ENCODE results near the gene SPECC1. TPM values are rescaled to one million over a fixed set of nuclear protein-coding genes. Genes with fewer than 3 reads are reported as not detected.

SPECC1 gene
- total RNA-seq, 1 donor from 2014 or later = 83.0 TPM

DNA sequence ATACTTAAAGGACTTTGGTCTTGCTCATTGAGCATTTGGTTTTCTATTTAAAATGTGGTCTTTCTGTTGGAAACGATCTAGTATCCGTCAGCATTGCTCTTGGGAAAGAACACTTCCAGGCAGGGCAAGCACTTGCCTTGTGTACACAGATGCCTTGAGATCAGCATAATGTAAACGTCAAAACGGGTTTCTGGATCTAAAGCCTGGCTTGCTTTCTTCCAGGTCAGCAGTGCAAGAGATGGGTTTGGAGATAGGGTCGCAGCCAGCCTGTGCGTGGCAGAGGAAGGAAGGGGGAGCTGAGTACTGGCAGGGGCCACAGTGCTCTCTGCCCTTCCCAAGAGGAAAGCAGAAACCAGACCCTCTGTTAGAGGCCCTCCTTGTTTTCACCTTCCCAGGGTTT is 282.7 kb downstream of the SPECC1 start:
- TF ChIP-seq EZH2 (IDR thresholded peaks at IDR 0.05; ENCODE audit: insufficient read depth, low read length) = no peak
- no peak for TF ChIP-seq CTCF (IDR thresholded peaks at IDR 0.05; ENCODE audit: insufficient read depth, low read depth, low read length)
- no peak overlapping the region for H3K4me2 ChIP-seq (ENCODE audit: low read length)
- no peak overlapping the region for H3K9ac ChIP-seq (ENCODE audit: low read length)
- no peak for FAIRE-seq
- H3K9me3 ChIP-seq (ENCODE audit: insufficient read depth, low read depth, low read length) = no peaks in the 10 kb centered on the region
- H3K27me3 ChIP-seq (ENCODE audit: insufficient read depth, low read length) = no peaks in the 10 kb centered on the region
- no peak overlapping the region for H3K27ac ChIP-seq (ENCODE audit: low read depth, low read length)
- no peak overlapping the region for H2AFZ ChIP-seq (ENCODE audit: low read depth, low read length)
- Mint-ChIP-seq H3K27me3 (ENCODE audit: low read depth, unreplicated experiment) (no peaks in the 10 kb centered on the region), H3K4me3 (ENCODE audit: unreplicated experiment) (no peak overlapping the region), H3K36me3 (ENCODE audit: low read depth, unreplicated experiment) (peaks cover 45% of the 10 kb centered on the region), H3K4me1 (ENCODE audit: low read depth, unreplicated experiment) (no peaks in the 10 kb centered on the region), H3K27ac (ENCODE audit: unreplicated experiment) (no peak overlapping the region), H3K9me3 (ENCODE audit: unreplicated experiment) (peaks cover 4% of the 10 kb centered on the region)
- H3K4me3 ChIP-seq (ENCODE audit: insufficient read depth, low read depth, low read length) = no peak overlapping the region
- no peaks in the 10 kb centered on the region for H3K79me2 ChIP-seq (ENCODE audit: insufficient read depth, low read length)
- DNase-seq (ENCODE audit: low read depth) = no peak
- no peaks in the 10 kb centered on the region for H3K4me1 ChIP-seq (ENCODE audit: insufficient read depth, low read length)
- H4K20me1 ChIP-seq (ENCODE audit: insufficient read depth, low read length) = peaks cover 4% of the 10 kb centered on the region
- H3K36me3 ChIP-seq (ENCODE audit: insufficient read depth, low read length) = peaks cover 2% of the 10 kb centered on the region

DNA sequence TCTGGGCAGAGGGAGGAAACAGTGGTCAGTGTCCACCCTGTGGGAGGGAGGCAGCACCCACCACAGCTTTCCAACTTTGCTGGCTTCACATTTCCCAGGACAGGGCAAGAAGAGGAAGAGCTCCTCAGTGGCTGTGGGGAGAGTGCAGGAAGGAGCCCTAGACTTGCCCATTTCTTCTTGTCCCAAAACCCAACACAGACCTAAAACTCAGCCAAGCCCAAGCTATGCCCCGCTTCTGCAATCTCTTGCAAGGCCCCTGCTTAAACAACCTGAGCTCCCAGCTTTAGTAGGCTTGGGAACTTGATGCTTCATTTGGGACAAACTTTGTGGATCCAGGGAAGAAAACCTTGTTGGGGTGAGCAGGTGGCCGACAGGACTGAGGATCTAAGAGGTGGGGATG is 284.3 kb downstream of the SPECC1 start:
- Mint-ChIP-seq H3K27ac (ENCODE audit: unreplicated experiment) (no peak overlapping the region), H3K4me1 (ENCODE audit: low read depth, unreplicated experiment) (no peaks in the 10 kb centered on the region), H3K9me3 (ENCODE audit: unreplicated experiment) (peaks cover 4% of the 10 kb centered on the region), H3K36me3 (ENCODE audit: low read depth, unreplicated experiment) (peaks cover 45% of the 10 kb centered on the region), H3K27me3 (ENCODE audit: low read depth, unreplicated experiment) (no peaks in the 10 kb centered on the region), H3K4me3 (ENCODE audit: unreplicated experiment) (no peak overlapping the region)
- Histone ChIP-seq H3K79me2 (ENCODE audit: insufficient read depth, low read length) (peaks cover 2% of the 10 kb centered on the region), H3K4me3 (ENCODE audit: insufficient read depth, low read depth, low read length) (no peak overlapping the region), H3K36me3 (ENCODE audit: insufficient read depth, low read length) (peaks cover 2% of the 10 kb centered on the region), H3K9me3 (ENCODE audit: insufficient read depth, low read depth, low read length) (no peaks in the 10 kb centered on the region), H3K4me2 (ENCODE audit: low read length) (no peak overlapping the region), H2AFZ (ENCODE audit: low read depth, low read length) (no peak overlapping the region), H3K27me3 (ENCODE audit: insufficient read depth, low read length) (no peaks in the 10 kb centered on the region), H3K4me1 (ENCODE audit: insufficient read depth, low read length) (no peaks in the 10 kb centered on the region), H4K20me1 (ENCODE audit: insufficient read depth, low read length) (peaks cover 4% of the 10 kb centered on the region), H3K27ac (ENCODE audit: low read depth, low read length) (no peak overlapping the region), H3K9ac (ENCODE audit: low read length) (no peak overlapping the region)
- FAIRE-seq (no peak), DNase-seq (ENCODE audit: low read depth) (no peak)
- TF ChIP-seq EZH2 (IDR thresholded peaks at IDR 0.05; ENCODE audit: insufficient read depth, low read length) (no peak), CTCF (IDR thresholded peaks at IDR 0.05; ENCODE audit: insufficient read depth, low read depth, low read length) (no peak)

DNA sequence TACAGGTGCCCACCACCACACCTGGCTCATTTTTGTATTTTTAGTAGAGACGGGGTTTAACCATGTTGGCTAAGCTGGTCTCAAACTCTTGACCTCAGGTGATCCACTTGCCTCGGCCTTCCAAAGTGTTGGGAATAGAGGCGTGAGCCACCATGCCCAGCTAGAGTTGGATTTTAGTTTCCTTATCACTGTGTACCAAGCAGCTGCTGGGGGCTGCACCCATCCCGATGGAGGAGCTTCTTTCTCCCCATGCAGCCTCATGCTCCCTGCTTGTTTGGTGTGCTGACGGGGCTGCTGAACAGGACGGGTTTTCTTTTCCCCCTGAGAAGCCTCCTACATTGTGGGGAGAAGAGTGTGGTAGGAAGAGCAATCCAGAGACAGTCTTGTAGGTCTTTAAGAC is 285.0 kb downstream of the SPECC1 start:
- Histone ChIP-seq H3K36me3 (ENCODE audit: insufficient read depth, low read length) (peaks cover 2% of the 10 kb centered on the region), H3K4me1 (ENCODE audit: insufficient read depth, low read length) (no peaks in the 10 kb centered on the region), H2AFZ (ENCODE audit: low read depth, low read length) (no peak overlapping the region), H3K27me3 (ENCODE audit: insufficient read depth, low read length) (no peaks in the 10 kb centered on the region), H3K4me2 (ENCODE audit: low read length) (no peak overlapping the region), H3K27ac (ENCODE audit: low read depth, low read length) (no peak overlapping the region), H3K9ac (ENCODE audit: low read length) (no peak overlapping the region), H3K9me3 (ENCODE audit: insufficient read depth, low read depth, low read length) (no peaks in the 10 kb centered on the region), H3K79me2 (ENCODE audit: insufficient read depth, low read length) (peaks cover 2% of the 10 kb centered on the region), H3K4me3 (ENCODE audit: insufficient read depth, low read depth, low read length) (no peak overlapping the region), H4K20me1 (ENCODE audit: insufficient read depth, low read length) (peaks cover 4% of the 10 kb centered on the region)
- Mint-ChIP-seq H3K27me3 (ENCODE audit: low read depth, unreplicated experiment) (no peaks in the 10 kb centered on the region), H3K4me3 (ENCODE audit: unreplicated experiment) (no peak overlapping the region), H3K36me3 (ENCODE audit: low read depth, unreplicated experiment) (peaks cover 41% of the 10 kb centered on the region), H3K4me1 (ENCODE audit: low read depth, unreplicated experiment) (no peaks in the 10 kb centered on the region), H3K9me3 (ENCODE audit: unreplicated experiment) (peaks cover 4% of the 10 kb centered on the region), H3K27ac (ENCODE audit: unreplicated experiment) (no peak overlapping the region)
- TF ChIP-seq CTCF (IDR thresholded peaks at IDR 0.05; ENCODE audit: insufficient read depth, low read depth, low read length) = no peak
- no peak for TF ChIP-seq EZH2 (IDR thresholded peaks at IDR 0.05; ENCODE audit: insufficient read depth, low read length)
- no peak for DNase-seq (ENCODE audit: low read depth)
- FAIRE-seq = no peak

All from astrocyte (in vitro differentiated cells and primary cell).